SK-N-SH (cell line): Measurements from ENCODE around the gene ABHD11. TPM values are rescaled to one million over a fixed set of nuclear protein-coding genes. Genes with fewer than 3 reads are reported as not detected.

Source experiments
- CTCF ChIA-PET: fragments of 300-600, 350-600 bp; formaldehyde crosslinking; extraction: SDS; loops from one replicate; lab custom pipeline; 2021; lab: Yijun Ruan, JAX
- POLR2A ChIA-PET: fragments of 350-600 bp; sonication (Branson Sonifier 250); formaldehyde crosslinking; extraction: SDS; loops from one replicate; lab custom pipeline; 2020; ENCODE audit warnings: antibody characterized with exemption, inconsistent platforms; lab: Yijun Ruan, JAX
- DNase-seq: peaks from one replicate; pipeline ENCODE4 v3.0.0; 2012
- H2AFZ ChIP-seq: fragments of 200-600 bp; sonication (generic); 2 replicates; pipeline ENCODE4 v1.8.1; 2016; ENCODE audit warnings: antibody characterized with exemption, mild to moderate bottlenecking, low read depth
- H3F3A ChIP-seq: fragments of 200-600 bp; sonication (generic); replicated peaks from 2 replicates; pipeline ENCODE3; 2016; ENCODE audit warnings: antibody characterized with exemption, mild to moderate bottlenecking; ENCODE audit not compliant: insufficient read depth
- H3K27ac ChIP-seq, 2 experiments: fragments of 200-500 bp in 1 of 2; fragments of 200-600 bp in 1 of 2; sonication (Bioruptor generic) in 1 of 2; sonication (generic), shearing (Covaris generic) in 1 of 2; 2 replicates each; pipeline versions ENCODE4 v1.5.1 to v1.6.1; 2014 to 2016; ENCODE audit warnings: low read depth in 2 of 2, inconsistent platforms in 1 of 2, low read length in 1 of 2, mild to moderate bottlenecking in 1 of 2, mixed read lengths in 1 of 2
- H3K27me3 ChIP-seq: fragments of 200-600 bp; sonication (generic), shearing (Covaris generic); 2 replicates; pipeline ENCODE4 v1.6.1; 2016; ENCODE audit warnings: mixed run types; ENCODE audit not compliant: insufficient read depth
- H3K36me3 ChIP-seq, 2 experiments: fragments of 200-500 bp in 1 of 2; fragments of 200-600 bp in 1 of 2; sonication (Bioruptor generic) in 1 of 2; sonication (generic) in 1 of 2; replicated peaks in 1 of 2; 2 replicates each; pipeline versions ENCODE3 to v1.5.1; 2014 to 2016; ENCODE audit warnings: low read length in 1 of 2, mild to moderate bottlenecking in 1 of 2; ENCODE audit not compliant: insufficient read depth in 2 of 2, control insufficient read depth in 1 of 2
- H3K4me1 ChIP-seq, 2 experiments: fragments of 200-500 bp in 1 of 2; fragments of 200-600 bp in 1 of 2; sonication (Bioruptor generic) in 1 of 2; sonication (generic), shearing (Covaris generic) in 1 of 2; 2 replicates each; pipeline versions ENCODE4 v1.5.1 to v1.6.1; 2014 to 2016; ENCODE audit warnings: low read depth in 1 of 2, low read length in 1 of 2, mixed run types in 1 of 2; ENCODE audit not compliant: insufficient read depth in 2 of 2, control insufficient read depth in 1 of 2
- H3K4me2 ChIP-seq: fragments of 200-600 bp; sonication (generic), shearing (Covaris generic); 2 replicates; pipeline ENCODE4 v1.6.1; 2017; ENCODE audit warnings: mixed run types
- H3K4me3 ChIP-seq, 2 experiments: fragments of 200-500 bp in 1 of 2; fragments of 200-600 bp in 1 of 2; sonication (Bioruptor generic) in 1 of 2; sonication (generic), shearing (Covaris generic) in 1 of 2; 2 replicates each; pipeline versions ENCODE4 v1.5.1 to v1.8.1; 2014 to 2016; ENCODE audit warnings: low read depth in 2 of 2, inconsistent platforms in 1 of 2, low read length in 1 of 2, mild to moderate bottlenecking in 1 of 2, mixed read lengths in 1 of 2, moderate library complexity in 1 of 2
- H3K79me2 ChIP-seq: fragments of 200-600 bp; sonication (generic); 2 replicates; pipeline ENCODE4 v1.8.1; 2017; ENCODE audit warnings: mild to moderate bottlenecking; ENCODE audit not compliant: insufficient read depth
- H3K9ac ChIP-seq: fragments of 200-600 bp; sonication (generic); 2 replicates; pipeline ENCODE4 v1.6.1; 2017; ENCODE audit warnings: mixed run types
- H3K9me2 ChIP-seq: fragments of 200-600 bp; sonication (generic); 2 replicates; pipeline ENCODE4 v1.6.1; 2017; ENCODE audit warnings: mixed run types
- H3K9me3 ChIP-seq: fragments of 200-600 bp; sonication (generic); 2 replicates; pipeline ENCODE4 v1.6.1; 2017; ENCODE audit warnings: mixed run types, mild to moderate bottlenecking, moderate library complexity
- H4K20me1 ChIP-seq: fragments of 200-600 bp; sonication (generic); 2 replicates; pipeline ENCODE4 v1.6.1; 2017; ENCODE audit warnings: mild to moderate bottlenecking, mixed run types; ENCODE audit not compliant: insufficient read depth
- CHD2 ChIP-seq: fragments of 150-350 bp; IDR thresholded peaks from 2 replicates; pipeline ENCODE4 v1.6.1; 2018; ENCODE audit warnings: low read length; ENCODE audit not compliant: partially characterized antibody
- EP300 ChIP-seq, 2 experiments: IDR thresholded peaks; 2 replicates each; pipeline versions ENCODE4 v1.4.0 to v1.6.1; 2012; ENCODE audit warnings: borderline replicate concordance in 1 of 2, low read depth in 1 of 2, low read length in 1 of 2
- EZH2phosphoT487 ChIP-seq: fragments of 200-600 bp; sonication (generic); IDR thresholded peaks from 2 replicates; pipeline ENCODE4 v1.6.1; 2017; ENCODE audit warnings: low read depth, mixed run types, mild to moderate bottlenecking, antibody characterized with exemption, moderate library complexity, borderline replicate concordance
- FOXJ3 ChIP-seq: sonication (generic); formaldehyde crosslinking; IDR thresholded peaks from 2 replicates; pipeline ENCODE4 v1.5.1; 2020; ENCODE audit warnings: mild to moderate bottlenecking, missing genetic modification reagents
- GABPA ChIP-seq: IDR thresholded peaks from 2 replicates; pipeline ENCODE4 v1.4.0; 2012; ENCODE audit warnings: low read depth, mild to moderate bottlenecking
- JUND ChIP-seq: IDR thresholded peaks from 2 replicates; pipeline ENCODE4 v1.4.0; 2012
- MXI1 ChIP-seq: IDR thresholded peaks from 2 replicates; pipeline ENCODE4 v1.6.1; 2012; ENCODE audit warnings: mild to moderate bottlenecking, low read depth, low read length, improper control_type of control experiment
- NFIC ChIP-seq: IDR thresholded peaks from 2 replicates; pipeline ENCODE4 v1.4.0; 2012; ENCODE audit warnings: borderline replicate concordance
- NRF1 ChIP-seq: IDR thresholded peaks from 2 replicates; pipeline ENCODE4 v1.6.1; 2012; ENCODE audit warnings: low read depth, mild to moderate bottlenecking, low read length
- POLR2AphosphoS5 ChIP-seq: IDR thresholded peaks from 2 replicates; pipeline ENCODE4 v1.6.1; 2012; ENCODE audit warnings: low read depth, low read length
- RFX5 ChIP-seq: IDR thresholded peaks from 2 replicates; pipeline ENCODE4 v1.6.1; 2012; ENCODE audit warnings: mild to moderate bottlenecking, improper control_type of control experiment, low read length
- RXRA ChIP-seq: IDR thresholded peaks from 2 replicates; pipeline ENCODE4 v1.4.0; 2012; ENCODE audit warnings: low read depth, mild to moderate bottlenecking, borderline replicate concordance
- SIN3A ChIP-seq: IDR thresholded peaks from 2 replicates; pipeline ENCODE4 v1.6.1; 2012; ENCODE audit warnings: low read depth, mild to moderate bottlenecking, low read length, moderate library complexity, borderline replicate concordance
- TCF12 ChIP-seq: IDR thresholded peaks from 2 replicates; pipeline ENCODE4 v1.4.0; 2012
- TEAD4 ChIP-seq: IDR thresholded peaks from 2 replicates; pipeline ENCODE4 v1.4.0; 2012; ENCODE audit warnings: mild to moderate bottlenecking, borderline replicate concordance; ENCODE audit not compliant: insufficient read depth
- YY1 ChIP-seq: IDR thresholded peaks from 2 replicates; pipeline ENCODE4 v1.4.0; 2012; ENCODE audit warnings: low read depth, mild to moderate bottlenecking
- WGBS: methylation state at CpG from one replicate; pipeline ENCODE4 v1.1.6; 2017; ENCODE audit warnings: low lambda C conversion rate; 5-methylcytosine and 5-hydroxymethylcytosine counted together
- polyA plus RNA-seq, 3 experiments: library from polyadenylated mRNA; depleted of rRNA; stranded (reverse); fragments of >200 nt; gene quantifications; 2 replicates each; pipeline ENCODE4 v1.2.3, GENCODE V29; 2012
- TF ChIP-seq, protein P1 (sequence below): IDR thresholded peaks from 2 replicates; pipeline ENCODE4 v1.4.0; 2012; ENCODE audit warnings: low read depth, borderline replicate concordance
- TF ChIP-seq, protein P2 (sequence below): IDR thresholded peaks from 2 replicates; pipeline ENCODE4 v1.4.0; 2012; ENCODE audit warnings: low read depth
- TF ChIP-seq, protein P3 (sequence below): fragments of 150-350 bp; IDR thresholded peaks from 2 replicates; pipeline ENCODE4 v1.6.1; 2017; ENCODE audit warnings: antibody characterized with exemption, low read length, low read depth, borderline replicate concordance

Gene ABHD11
- polyA plus RNA-seq, 1 of the 3 experiments (the other 2 are of a cell fraction), result 29.9 TPM

DNA sequence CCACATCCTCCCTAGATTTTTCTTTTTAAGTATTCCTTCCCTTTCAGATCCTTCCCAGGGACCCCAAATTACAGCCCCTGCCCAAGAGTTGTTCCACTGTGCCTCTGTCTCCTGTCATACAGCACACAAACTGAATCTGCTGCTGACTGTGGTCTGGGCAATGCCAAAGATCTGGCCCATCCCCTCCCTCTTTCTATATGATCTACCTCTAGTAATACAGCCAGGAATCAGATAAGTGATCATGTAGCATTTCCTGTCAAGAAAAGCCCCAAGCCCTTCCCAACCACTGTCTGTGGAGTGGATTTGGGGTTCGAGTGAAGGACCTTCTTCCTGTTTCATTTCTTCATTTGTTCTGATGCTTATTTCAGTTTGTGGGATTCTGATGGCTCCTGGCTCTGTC lies 25.8 kb downstream of the ABHD11 start:
- H3F3A ChIP-seq, result peaks cover 58% of the 10 kb centered on the region
- 46% methylated on average over 1 of the region's 1 CpG for WGBS
- H3K36me3 ChIP-seq, result peaks cover 8 to 51% of the 10 kb centered on the region in 2 experiments
- H3K27me3 ChIP-seq, result no peaks in the 10 kb centered on the region
- 0 out of 4 replicates have a peak overlapping the region, but pooled peaks of 1 of the 2 experiments have one; percentile 0 for H3K27ac ChIP-seq
- H4K20me1 ChIP-seq, result peaks cover 94% of the 10 kb centered on the region
- no peak for DNase-seq
- no peaks in the 10 kb centered on the region for H3K9me2 ChIP-seq
- TF ChIP-seq SIN3A (no peak), EZH2phosphoT487 (no peak), RXRA (no peak), GABPA (no peak)
- TF ChIP-seq, all 33 proteins: peak for 0
- ChIA-PET POLR2A (no interaction called here), CTCF (interaction anchor here (1.0 to 3.3 kb wide), 7 partner anchors 11 to 106 kb away, joined by 3 to 20 read pairs (median 13); no protein-coding TSS in a partner anchor)
- H3K4me2 ChIP-seq, result no peak overlapping the region
- H2AFZ ChIP-seq, result no peak overlapping the region
- H3K9me3 ChIP-seq, result no peaks in the 10 kb centered on the region
- H3K79me2 ChIP-seq, result peaks cover 98% of the 10 kb centered on the region
- H3K9ac ChIP-seq, result no peak overlapping the region
- no peak overlapping the region for H3K4me3 ChIP-seq
- peaks cover under 1 to 49% of the 10 kb centered on the region in 2 experiments; a peak in 3 of 4 replicates for H3K4me1 ChIP-seq

DNA sequence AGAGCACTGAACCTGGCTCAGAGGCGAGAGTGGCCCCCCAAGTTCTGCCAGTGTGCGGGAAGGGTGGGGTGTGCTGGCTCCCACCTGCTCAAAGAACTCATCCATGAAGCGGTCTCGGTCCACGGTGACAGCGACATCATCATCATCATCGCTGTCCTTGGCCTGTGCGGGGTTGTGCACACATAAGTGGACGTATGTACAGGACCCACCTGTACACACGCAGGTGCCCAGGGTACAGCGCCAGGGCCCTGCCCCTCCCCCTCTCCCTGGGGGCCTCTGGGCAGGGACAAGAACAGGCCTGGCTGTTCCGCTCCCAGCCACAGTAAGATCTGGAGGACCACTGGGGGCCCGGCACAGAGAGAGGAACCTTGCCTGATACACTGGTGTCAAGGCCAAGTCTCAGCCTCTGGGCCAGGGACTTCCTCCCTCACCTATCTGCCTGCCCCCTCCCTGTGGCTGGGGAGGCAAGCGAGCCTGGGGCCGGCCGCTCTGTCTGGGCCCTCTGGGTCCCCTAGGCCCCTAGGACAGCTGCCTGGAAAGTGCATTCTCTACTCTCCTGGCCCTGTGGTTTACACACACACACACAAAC lies 29.5 kb downstream of the ABHD11 start:
- Histone ChIP-seq H3F3A (peaks cover 68% of the 10 kb centered on the region), H2AFZ (no peak overlapping the region), H3K4me2 (no peak overlapping the region), H3K27ac (no peak overlapping the region), H3K4me1 (peaks cover 0 to 53% of the 10 kb centered on the region in 2 experiments; a peak in 3 of 4 replicates), H3K27me3 (no peaks in the 10 kb centered on the region), H3K9me3 (no peaks in the 10 kb centered on the region), H3K4me3 (no peak overlapping the region), H3K79me2 (peaks cover 82% of the 10 kb centered on the region), H4K20me1 (peaks cover 78% of the 10 kb centered on the region), H3K36me3 (peaks cover 13 to 40% of the 10 kb centered on the region in 2 experiments), H3K9ac (no peak overlapping the region), H3K9me2 (no peaks in the 10 kb centered on the region)
- no peak for TF ChIP-seq RFX5
- ChIA-PET CTCF (interaction anchor here (1.0 to 4.5 kb wide), 6 partner anchors 8 to 102 kb away, joined by 3 to 27 read pairs (median 6); partner anchors contain the start of gene VPS37D), POLR2A (no interaction called here)
- DNase-seq, result no peak
- 92% methylated on average over 15 of the region's 16 CpGs for WGBS

DNA sequence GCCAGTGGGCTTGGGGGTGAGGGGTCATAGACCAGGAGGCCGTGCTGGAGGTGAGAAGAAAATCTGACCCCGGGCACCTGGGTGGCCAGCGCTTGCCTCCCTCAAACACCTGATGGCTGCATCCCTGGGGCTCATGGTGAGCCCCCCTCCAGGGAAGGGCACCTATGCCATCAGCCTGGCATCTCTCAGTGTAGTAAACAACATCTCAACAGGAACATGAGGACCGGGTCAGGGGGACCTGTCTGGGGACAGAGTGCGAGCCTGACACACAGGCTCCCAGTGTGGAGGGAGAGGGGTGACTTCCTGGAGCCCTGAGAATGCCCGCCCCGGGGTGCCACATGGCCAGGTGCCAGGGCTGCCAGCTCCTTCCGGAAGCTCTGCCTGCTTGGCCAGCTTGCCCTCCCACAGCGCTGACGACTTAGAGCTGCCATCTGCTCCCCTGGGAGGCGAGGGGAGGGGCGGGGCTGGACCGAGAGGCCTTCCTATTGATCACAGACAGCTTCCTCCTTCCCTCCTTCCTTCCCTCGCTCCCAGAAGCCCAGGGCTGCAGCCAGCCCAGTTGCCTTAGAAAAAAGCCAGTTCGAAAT lies 31.5 kb downstream of the ABHD11 start:
- Histone ChIP-seq H3F3A (peaks cover 59% of the 10 kb centered on the region), H3K9me2 (no peaks in the 10 kb centered on the region), H4K20me1 (peaks cover 59% of the 10 kb centered on the region), H3K27ac (peak overlapping the region in 1 of 2 experiments; percentile 72; a peak in 2 of 4 replicates), H3K36me3 (peaks cover 24 to 33% of the 10 kb centered on the region in 2 experiments), H3K9me3 (no peaks in the 10 kb centered on the region), H2AFZ (no peak overlapping the region), H3K4me3 (no peak overlapping the region), H3K27me3 (no peaks in the 10 kb centered on the region), H3K79me2 (peaks cover 69% of the 10 kb centered on the region), H3K4me2 (peak overlapping the region; percentile 56), H3K9ac (peak overlapping the region; percentile 35; the same call in 1 of the 2 replicates), H3K4me1 (peaks cover 0 to 49% of the 10 kb centered on the region in 2 experiments; a peak in 3 of 4 replicates)
- DNase-seq, result peak; percentile 66
- WGBS, result 57% methylated on average over 10 of the region's 15 CpGs
- POLR2A ChIA-PET, result no interaction called here
- CTCF ChIA-PET, result interaction anchor here (0.9 to 4.5 kb wide), 3 partner anchors 18 to 99 kb away, joined by 3 to 27 read pairs (median 3); no protein-coding TSS in a partner anchor
- TF ChIP-seq, protein P1, sequence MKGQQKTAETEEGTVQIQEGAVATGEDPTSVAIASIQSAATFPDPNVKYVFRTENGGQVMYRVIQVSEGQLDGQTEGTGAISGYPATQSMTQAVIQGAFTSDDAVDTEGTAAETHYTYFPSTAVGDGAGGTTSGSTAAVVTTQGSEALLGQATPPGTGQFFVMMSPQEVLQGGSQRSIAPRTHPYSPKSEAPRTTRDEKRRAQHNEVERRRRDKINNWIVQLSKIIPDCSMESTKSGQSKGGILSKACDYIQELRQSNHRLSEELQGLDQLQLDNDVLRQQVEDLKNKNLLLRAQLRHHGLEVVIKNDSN, result no peak
- no peak for TF ChIP-seq MXI1
- no peak for TF ChIP-seq RFX5
- TF ChIP-seq, protein P2, sequence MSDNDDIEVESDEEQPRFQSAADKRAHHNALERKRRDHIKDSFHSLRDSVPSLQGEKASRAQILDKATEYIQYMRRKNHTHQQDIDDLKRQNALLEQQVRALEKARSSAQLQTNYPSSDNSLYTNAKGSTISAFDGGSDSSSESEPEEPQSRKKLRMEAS, result peak; percentile 43; the same call in 1 of the 2 replicates
- peak; percentile 27; the same call in 1 of the 2 replicates for TF ChIP-seq RXRA
- peak in 1 of 2 experiments; percentile 54; a peak in 1 of 4 replicates for TF ChIP-seq EP300 (IDR thresholded peaks at IDR 0.05; ENCODE audit: borderline replicate concordance in 1 of 2, low read depth in 1 of 2, low read length in 1 of 2)
- no peak for TF ChIP-seq TEAD4
- TF ChIP-seq NRF1, result no peak
- TF ChIP-seq TCF12, result peak; percentile 66
- TF ChIP-seq FOXJ3 (CRISPR knock-in tag), result no peak
- peak; percentile 87 for TF ChIP-seq NFIC
- no peak for TF ChIP-seq SIN3A
- TF ChIP-seq YY1, result 0 out of 2 replicates have a peak, but pooled peaks have one; percentile 19
- no peak for TF ChIP-seq CHD2
- no peak for TF ChIP-seq JUND
- TF ChIP-seq POLR2AphosphoS5, result no peak
- TF ChIP-seq, protein P3, sequence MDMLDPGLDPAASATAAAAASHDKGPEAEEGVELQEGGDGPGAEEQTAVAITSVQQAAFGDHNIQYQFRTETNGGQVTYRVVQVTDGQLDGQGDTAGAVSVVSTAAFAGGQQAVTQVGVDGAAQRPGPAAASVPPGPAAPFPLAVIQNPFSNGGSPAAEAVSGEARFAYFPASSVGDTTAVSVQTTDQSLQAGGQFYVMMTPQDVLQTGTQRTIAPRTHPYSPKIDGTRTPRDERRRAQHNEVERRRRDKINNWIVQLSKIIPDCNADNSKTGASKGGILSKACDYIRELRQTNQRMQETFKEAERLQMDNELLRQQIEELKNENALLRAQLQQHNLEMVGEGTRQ, result no peak
